Neutrophil (primary cell): ENCODE measurements around the gene PI3.

Experiments used
- H3K27ac ChIP-seq: fragments of 200-600 bp; sonication (generic); 2 replicates; pipeline ENCODE4 v1.5.1; 2016; ENCODE audit warnings: mild to moderate bottlenecking, moderate library complexity
- H3K27me3 ChIP-seq: fragments of 200-600 bp; sonication (generic); 2 replicates; pipeline ENCODE4 v1.6.0; 2016; ENCODE audit warnings: mild to moderate bottlenecking
- H3K36me3 ChIP-seq: fragments of 200-600 bp; sonication (generic); 2 replicates; pipeline ENCODE4 v1.5.1; 2017
- H3K4me1 ChIP-seq, 2 experiments: fragments of 200-600 bp in 1 of 2; sonication (generic) in 1 of 2; 1 replicate in 1 of 2; 2 replicates in 1 of 2; pipeline versions ENCODE4 v1.5.1 to v1.6.1; 2013 to 2016; ENCODE audit warnings: low read depth in 1 of 2, low read length in 1 of 2, mild to moderate bottlenecking in 1 of 2, moderate library complexity in 1 of 2; ENCODE audit not compliant: control insufficient read depth in 1 of 2, insufficient read depth in 1 of 2
- H3K4me3 ChIP-seq, 2 experiments: fragments of 200-600 bp in 1 of 2; sonication (generic) in 1 of 2; 1 replicate in 1 of 2; 2 replicates in 1 of 2; pipeline ENCODE4 v1.5.1; 2013 to 2016; ENCODE audit warnings: low read depth in 1 of 2, low read length in 1 of 2, mild to moderate bottlenecking in 1 of 2, moderate library complexity in 1 of 2
- H3K9me3 ChIP-seq: fragments of 200-600 bp; sonication (generic); 2 replicates; pipeline ENCODE4 v1.5.1; 2016
- CTCF ChIP-seq: fragments of 200-600 bp; sonication (generic); IDR thresholded peaks from 2 replicates; pipeline ENCODE4 v1.5.1; 2016; ENCODE audit warnings: antibody characterized with exemption

The PI3 gene

DNA sequence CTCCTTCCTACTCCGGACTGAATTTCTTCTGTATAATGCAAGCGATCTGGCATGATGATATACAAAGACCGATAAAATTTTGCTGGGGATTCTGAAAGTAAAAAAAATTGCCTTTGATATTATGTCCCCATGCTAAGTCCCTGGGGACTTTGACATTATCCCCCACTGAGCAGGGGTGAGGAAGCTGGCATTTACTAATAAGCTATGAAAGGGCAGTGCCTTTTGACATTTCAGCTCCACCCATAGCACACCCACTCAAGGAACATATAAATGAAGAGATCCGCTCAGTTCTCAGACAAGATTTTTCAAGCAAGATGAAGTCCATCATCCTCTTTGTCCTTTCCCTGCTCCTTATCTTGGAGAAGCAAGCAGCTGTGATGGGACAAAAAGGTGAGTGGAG, 46.4 kb downstream of the PI3 start, which contains the start of gene SEMG2:
SEMG2 (plus strand) TSS at position 298 of the 400 bp plus-strand sequence; CDS start at position 315, 17 bp downstream.
- Histone ChIP-seq H3K4me3 (no peak within 1 kb of the TSS), H3K36me3 (no peaks in the 10 kb centered on the region), H3K27me3 (peaks cover 65% of the 10 kb centered on the region), H3K4me1 (no peaks in the 10 kb centered on the region), H3K9me3 (no peaks in the 10 kb centered on the region), H3K27ac (no peak within 1 kb of the TSS)
- no peak for TF ChIP-seq CTCF

DNA sequence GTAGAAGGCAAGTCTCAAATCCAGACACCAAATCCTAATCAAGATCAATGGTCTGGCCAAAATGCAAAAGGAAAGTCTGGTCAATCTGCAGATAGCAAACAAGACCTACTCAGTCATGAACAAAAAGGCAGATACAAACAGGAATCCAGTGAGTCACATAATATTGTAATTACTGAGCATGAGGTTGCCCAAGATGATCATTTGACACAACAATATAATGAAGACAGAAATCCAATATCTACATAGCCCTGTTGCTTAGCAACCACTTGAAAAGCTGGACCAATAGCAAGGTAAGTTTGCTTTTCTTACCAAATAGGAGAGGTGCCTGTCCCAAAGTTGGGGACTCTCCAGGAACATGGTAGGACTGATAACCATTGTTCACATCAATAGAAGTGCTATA, 48.4 kb downstream of the PI3 start:
- Histone ChIP-seq H3K4me3 (no peak overlapping the region), H3K27ac (no peak overlapping the region), H3K27me3 (peaks cover 84% of the 10 kb centered on the region), H3K36me3 (no peaks in the 10 kb centered on the region), H3K9me3 (no peaks in the 10 kb centered on the region), H3K4me1 (no peaks in the 10 kb centered on the region)
- no peak for TF ChIP-seq CTCF
